Heart right ventricle (tissue), 16 donors: ENCODE data around the gene ACOT13. TPM values are rescaled to one million over a fixed set of nuclear protein-coding genes. Genes with fewer than 3 reads are reported as not detected.

Experiments used
- ATAC-seq, 8 donors: fragments of 200-7000 bp; cut with Tn5 transposase; one replicate each; pipeline ENCODE4 v1.9.1; 2020; ENCODE audit warnings: mild to moderate bottlenecking in 8 of 8, moderate library complexity in 8 of 8, moderate number of reproducible peaks in 1 of 8
- DNase-seq, 2 donors: peaks; one replicate each; pipeline ENCODE4 v3.0.0-alpha.2; 2020
- H3K27ac ChIP-seq, 10 donors: fragments of 200-600 bp; sonication (generic) in 2 of 10; one replicate each; pipeline versions ENCODE4 v1.5.0 to v1.8.0; 2020 to 2022; ENCODE audit warnings: mild to moderate bottlenecking in 3 of 10
- H3K27me3 ChIP-seq, 7 donors: fragments of 200-600 bp; one replicate each; pipeline ENCODE4 v1.8.0; 2021 to 2022; ENCODE audit warnings: mild to moderate bottlenecking in 2 of 7
- H3K36me3 ChIP-seq, 9 donors: fragments of 200-600 bp; sonication (generic) in 1 of 9; one replicate each; pipeline versions ENCODE4 v1.5.0 to v1.8.0; 2020 to 2022; ENCODE audit warnings: mild to moderate bottlenecking in 2 of 9
- H3K4me1 ChIP-seq, 9 donors: fragments of 200-600 bp; sonication (generic) in 1 of 9; one replicate each; pipeline versions ENCODE4 v1.5.0 to v1.8.0; 2020 to 2022; ENCODE audit warnings: mild to moderate bottlenecking in 4 of 9
- H3K4me3 ChIP-seq, 10 donors: fragments of 200-600 bp; sonication (generic) in 2 of 10; one replicate each; pipeline versions ENCODE4 v1.5.0 to v1.8.0; 2020 to 2022; ENCODE audit warnings: mild to moderate bottlenecking in 7 of 10, moderate library complexity in 2 of 10
- H3K9me3 ChIP-seq, 11 donors: fragments of 200-600 bp in 10 of 11; sonication (generic) in 2 of 11; one replicate each; pipeline versions ENCODE4 v1.5.0 to v1.8.0; 2013 to 2022; ENCODE audit warnings: mild to moderate bottlenecking in 2 of 11, control low read depth in 1 of 11, moderate library complexity in 1 of 11
- CTCF ChIP-seq, 9 donors: fragments of 200-600 bp; sonication (generic) in 2 of 9; IDR thresholded peaks; one replicate each; pipeline versions ENCODE4 v1.5.0 to v1.8.0; 2021 to 2022; ENCODE audit warnings: antibody characterized with exemption in 9 of 9, mild to moderate bottlenecking in 5 of 9, moderate library complexity in 1 of 9
- WGBS, 2 donors: extraction: QIAGEN DNeasy Blood & Tissue Kit; methylation state at CpG; one replicate each; pipeline ENCODE4 v1.1.7; 2013; ENCODE audit warnings: inconsistent platforms in 1 of 2; 5-methylcytosine and 5-hydroxymethylcytosine counted together
- intact Hi-C, 10 donors: fragments of 100-400 bp; cut with DNase I; formaldehyde crosslinking; loops; one replicate each; pipeline versions ENCODE4 v1.11.1 to v1.14.2; 2022
- polyA plus RNA-seq, 2 donors: library from polyadenylated mRNA; stranded (reverse); fragments of 200-250 nt; gene quantifications; one replicate each; pipeline ENCODE4 v1.2.3, GENCODE V29; 2013
- total RNA-seq, 10 donors: library from RNA; stranded (reverse); fragmentation: NEBNext Ultra II Directional in 3 of 10; extraction: Animal tissue kit (Norgen Biotek cat#: 25700) in 3 of 10; gene quantifications; one replicate each; pipeline versions ENCODE4 v1.2.1 to v1.2.4, GENCODE V29; 2021 to 2023
- donor health status: Arrhythmogenic right ventricular cardiomyopathy.
- donor health status: ischemic (EF 13 %, LVEDD 7.1; RV severe dilation, severe dysfunction).
- donor health status: healthy with polysubstance abuse.
- donor health status: DM: no; HTN: yes; CAD: no.
- donor health status: DM: no; HTN: no; CAD: no.
- donor health status: ischemic (EF 25% LVEDD 6.9; RV normal size, moderate dysfunction).
- donor health status: ischemic (EF 25% LVEDD 5.7; RV mildly dilated, moderate dysfunction).
- donor health status: healthy.
- donor health status: DM: yes; HTN: yes; CAD: no.
- donor health status: Ischemic cardiomyopathy.
- donor health status: ischemic (EF 35%, LVEDD 5.7; RV mildly dilated, moderate dysfunction).
- donor health status: nonischemic (EF 11% LVEDD 7.7; RV severe dilation, severe dysfunction).
- donor health status: DM: yes; HTN: yes; CAD: no.
- donor health status: PGD.
- donor health status: ischemic (EF 29% LVEDD 5.4; RV normal size, mild dysfunction).
- donor health status: nonischemic (EF 23%, LVEDD 6.1; RV moderate dilation, normal function).

Gene ACOT13
- total and polyA plus RNA-seq, 12 donors, result 38.2 to 241 (median 56.1) TPM

DNA sequence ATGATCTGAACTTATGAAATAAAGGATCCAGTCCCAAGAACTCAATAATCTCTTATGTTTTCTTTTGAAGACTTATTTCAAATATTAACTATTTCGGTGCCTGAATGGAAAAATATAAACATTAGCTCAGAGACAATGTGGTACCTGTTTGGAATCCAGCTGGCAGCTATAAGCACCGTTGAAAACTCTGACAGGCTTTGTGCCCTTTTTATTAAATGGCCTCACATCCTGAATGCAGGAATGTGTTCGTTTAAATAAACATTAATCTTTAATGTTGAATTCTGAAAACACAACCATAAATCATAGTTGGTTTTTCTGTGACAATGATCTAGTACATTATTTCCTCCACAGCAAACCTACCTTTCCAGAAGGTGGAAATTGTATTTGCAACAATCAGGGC is 16.5 kb upstream of the ACOT13 start:
- H3K9me3 ChIP-seq, result no peaks in the 10 kb centered on the region
- H3K36me3 ChIP-seq, result peaks cover 0 to 64% (median 28%) of the 10 kb centered on the region in 9 donors
- H3K4me3 ChIP-seq, result no peak overlapping the region
- peaks cover 0 to 14% (median 2%) of the 10 kb centered on the region in 9 donors for H3K4me1 ChIP-seq
- no peak overlapping the region for H3K27ac ChIP-seq
- ATAC-seq (no peak), DNase-seq (no peak)
- WGBS, 2 donors, result 53 to 56% methylated on average over 3 of the region's 3 CpGs
- TF ChIP-seq CTCF (IDR thresholded peaks at IDR 0.05), result no peak
- H3K27me3 ChIP-seq, result peaks cover 0 to 3% (median 0%) of the 10 kb centered on the region in 7 donors
- intact Hi-C loops, result no loop called here

DNA sequence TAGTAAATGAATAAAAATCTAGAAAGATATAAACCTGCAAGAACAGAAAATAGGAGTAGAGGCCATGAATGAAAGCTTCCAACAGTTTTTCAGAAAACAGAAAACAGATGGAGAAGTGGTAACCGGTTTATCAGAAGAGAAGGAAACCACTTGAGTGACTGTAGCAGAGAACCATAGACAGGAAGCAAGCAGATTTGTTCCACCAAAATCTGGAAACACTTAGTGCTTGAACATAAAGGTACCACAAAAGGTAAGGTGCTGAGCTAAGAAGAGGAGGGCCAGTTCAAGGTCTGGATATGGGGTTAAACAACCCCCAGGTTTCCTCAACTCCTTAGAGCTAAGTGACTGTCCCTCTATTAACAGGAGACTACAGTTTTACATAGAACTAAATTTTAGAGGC is 11.7 kb upstream of the ACOT13 start:
- Histone ChIP-seq H3K27ac (peak overlapping the region in 1 of 10 donors; percentile 28), H3K9me3 (no peaks in the 10 kb centered on the region), H3K36me3 (peaks cover 0 to 83% (median 28%) of the 10 kb centered on the region in 9 donors), H3K4me1 (peaks cover 0 to 16% (median 0%) of the 10 kb centered on the region in 9 donors), H3K27me3 (no peaks in the 10 kb centered on the region), H3K4me3 (no peak overlapping the region)
- no peak for ATAC-seq
- no peak for TF ChIP-seq CTCF (IDR thresholded peaks at IDR 0.05)
- intact Hi-C loops, result no loop called here
- 70 to 81% methylated on average over 1 of the region's 1 CpG for WGBS, 2 donors
- no peak for DNase-seq

- ATAC-seq, result peak in 1 of 8 donors; percentile 45
- 79% methylated on average over 9 of the region's 9 CpGs for WGBS, 2 donors
- Histone ChIP-seq H3K4me3 (no peak overlapping the region), H3K9me3 (no peaks in the 10 kb centered on the region), H3K4me1 (peaks cover 0 to 18% (median 0%) of the 10 kb centered on the region in 9 donors), H3K27ac (peak overlapping the region in 2 of 10 donors; percentile 2 to 78), H3K36me3 (peaks cover 0 to 81% (median 13%) of the 10 kb centered on the region in 9 donors), H3K27me3 (no peaks in the 10 kb centered on the region)
- DNase-seq, result no peak
- no peak for TF ChIP-seq CTCF (IDR thresholded peaks at IDR 0.05)
- intact Hi-C loops, result no loop called here
Observed at GRCh38 chr6:24658573-24659560, 8.0 kb upstream of the ACOT13 start.

DNA sequence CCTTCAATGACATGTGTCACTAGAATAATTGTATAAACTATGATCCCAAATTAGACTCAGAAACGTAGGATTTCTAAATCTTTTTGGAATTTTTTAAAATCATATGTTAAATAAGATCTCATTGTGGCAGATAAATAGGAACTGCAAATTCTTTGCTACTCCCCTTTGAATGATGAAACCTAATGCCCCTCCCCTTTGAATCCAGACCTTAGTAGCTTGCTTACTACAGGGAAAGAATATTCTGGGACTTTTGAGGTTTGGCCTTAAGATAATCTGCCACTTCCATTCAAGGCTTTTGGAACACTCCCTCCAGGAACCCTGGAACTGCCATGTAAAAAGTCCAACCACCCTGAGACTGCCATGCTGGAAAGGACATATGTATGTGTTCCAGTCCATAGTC is 7.3 kb upstream of the ACOT13 start:
- no peak for TF ChIP-seq CTCF (IDR thresholded peaks at IDR 0.05)

More for the DNA sequence above, 7.3 kb upstream of the ACOT13 start:
- DNase-seq, result no peak
- H3K9me3 ChIP-seq, result no peaks in the 10 kb centered on the region
- H3K27me3 ChIP-seq, result no peaks in the 10 kb centered on the region
- intact Hi-C loops, result no loop called here
- no peak overlapping the region for H3K4me3 ChIP-seq
- no peak for ATAC-seq
- H3K4me1 ChIP-seq, result peaks cover 0 to 25% (median 0%) of the 10 kb centered on the region in 9 donors
- peaks cover 0 to 81% (median 13%) of the 10 kb centered on the region in 9 donors for H3K36me3 ChIP-seq
- 82 to 84% methylated on average over 1 of the region's 1 CpG for WGBS, 2 donors
- peak overlapping the region in 1 of 10 donors; percentile 62 for H3K27ac ChIP-seq
